ENCODE data around the gene USP21.

DNA sequence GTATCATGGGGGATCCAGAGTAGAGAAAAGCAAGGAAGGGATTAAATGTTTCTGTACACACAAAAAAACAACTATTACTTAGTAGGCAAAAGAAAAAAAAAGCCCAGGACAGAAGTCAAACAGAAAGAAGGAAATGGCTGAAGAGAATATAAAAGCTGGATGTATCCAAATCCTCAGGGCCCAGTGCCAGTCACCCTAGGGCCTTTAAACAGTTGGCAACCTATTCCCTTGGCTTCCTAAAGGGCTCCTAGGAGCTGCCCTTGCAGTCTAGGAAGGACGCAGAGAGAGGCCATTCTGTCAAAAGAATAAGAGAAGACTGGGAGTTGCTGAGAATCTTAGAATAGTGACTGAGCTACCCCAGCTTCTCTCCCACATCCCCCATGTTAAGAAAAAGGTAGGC, 13.0 kb downstream of the USP21 start:
- TF ChIP-seq, protein P1, sequence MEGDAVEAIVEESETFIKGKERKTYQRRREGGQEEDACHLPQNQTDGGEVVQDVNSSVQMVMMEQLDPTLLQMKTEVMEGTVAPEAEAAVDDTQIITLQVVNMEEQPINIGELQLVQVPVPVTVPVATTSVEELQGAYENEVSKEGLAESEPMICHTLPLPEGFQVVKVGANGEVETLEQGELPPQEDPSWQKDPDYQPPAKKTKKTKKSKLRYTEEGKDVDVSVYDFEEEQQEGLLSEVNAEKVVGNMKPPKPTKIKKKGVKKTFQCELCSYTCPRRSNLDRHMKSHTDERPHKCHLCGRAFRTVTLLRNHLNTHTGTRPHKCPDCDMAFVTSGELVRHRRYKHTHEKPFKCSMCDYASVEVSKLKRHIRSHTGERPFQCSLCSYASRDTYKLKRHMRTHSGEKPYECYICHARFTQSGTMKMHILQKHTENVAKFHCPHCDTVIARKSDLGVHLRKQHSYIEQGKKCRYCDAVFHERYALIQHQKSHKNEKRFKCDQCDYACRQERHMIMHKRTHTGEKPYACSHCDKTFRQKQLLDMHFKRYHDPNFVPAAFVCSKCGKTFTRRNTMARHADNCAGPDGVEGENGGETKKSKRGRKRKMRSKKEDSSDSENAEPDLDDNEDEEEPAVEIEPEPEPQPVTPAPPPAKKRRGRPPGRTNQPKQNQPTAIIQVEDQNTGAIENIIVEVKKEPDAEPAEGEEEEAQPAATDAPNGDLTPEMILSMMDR (IDR thresholded peaks at IDR 0.05): no peak
- no peak for TF ChIP-seq POLR2A (IDR thresholded peaks at IDR 0.05)
